Gastrocnemius medialis (tissue), 4 donors: ENCODE data around the gene CACNA1S. TPM values are rescaled to one million over a fixed set of nuclear protein-coding genes. Genes with fewer than 3 reads are reported as not detected.

Experiments used
- ATAC-seq, 2 donors: fragments of 150-250 bp; one replicate each; pipeline ENCODE4 v1.9.1; 2016
- DNase-seq, 2 donors: peaks; one replicate each; pipeline ENCODE4 v3.0.0-alpha.2; 2019
- H3K27ac ChIP-seq, 4 donors: fragments of 200-600 bp; sonication (generic); 1 replicate in 1 of 4; 2 replicates in 3 of 4; pipeline ENCODE4 v1.5.1; 2016 to 2018; ENCODE audit warnings: mild to moderate bottlenecking in 2 of 4, moderate library complexity in 1 of 4
- H3K27me3 ChIP-seq, 3 donors: fragments of 200-600 bp; sonication (generic) in 2 of 3; 1 replicate in 1 of 3; 2 replicates in 2 of 3; pipeline versions ENCODE4 v1.5.1 to v1.6.0; 2016 to 2019; ENCODE audit warnings: mild to moderate bottlenecking in 1 of 3, moderate library complexity in 1 of 3
- H3K36me3 ChIP-seq, 2 donors: fragments of 200-600 bp; sonication (generic) in 1 of 2; one replicate each; pipeline ENCODE4 v1.5.1; 2017 to 2018
- H3K4me1 ChIP-seq, 2 donors: fragments of 200-600 bp; sonication (generic) in 1 of 2; one replicate each; pipeline ENCODE4 v1.5.1; 2016 to 2017; ENCODE audit warnings: mild to moderate bottlenecking in 2 of 2
- H3K4me3 ChIP-seq, 4 donors: fragments of 200-600 bp; sonication (generic) in 3 of 4; 1 replicate in 1 of 4; 2 replicates in 3 of 4; pipeline ENCODE4 v1.5.1; 2016 to 2019; ENCODE audit warnings: mild to moderate bottlenecking in 2 of 4
- H3K9me3 ChIP-seq, 3 donors: fragments of 200-600 bp; sonication (generic) in 2 of 3; 1 replicate in 1 of 3; 2 replicates in 2 of 3; pipeline ENCODE4 v1.5.1; 2016 to 2019
- CTCF ChIP-seq, 5 experiments: fragments of 450-650 bp in 3 of 5; fragments of 200-600 bp in 2 of 5; sonication (generic) in 2 of 5; IDR thresholded peaks in 4 of 5; conservative IDR thresholded peaks in 1 of 5; 1 replicate in 4 of 5; 2 replicates in 1 of 5; pipeline ENCODE4 v1.5.1; 2016 to 2019; ENCODE audit warnings: antibody characterized with exemption in 5 of 5, mild to moderate bottlenecking in 3 of 5, moderate library complexity in 3 of 5
- POLR2A ChIP-seq, 2 donors: fragments of 450-650 bp; IDR thresholded peaks; one replicate each; pipeline ENCODE4 v1.6.1; 2017; ENCODE audit warnings: antibody characterized with exemption in 2 of 2, mild to moderate bottlenecking in 2 of 2, moderate library complexity in 2 of 2
- in situ Hi-C, 4 donors: fragments of 200-750 bp; cut with MboI; loops; one replicate each; pipeline versions ENCODE4 v1.15.0 to v1.8.0; 2017; ENCODE audit warnings: low sequenced_read_pairs in 4 of 4
- intact Hi-C: fragments of 100-400 bp; cut with DNase I; formaldehyde crosslinking; loops from one replicate; pipeline ENCODE4 v1.15.1; 2023; ENCODE audit warnings: low total_unique reads
- total RNA-seq, 4 donors: library from RNA; depleted of rRNA; stranded (reverse); fragments of >200 nt; gene quantifications; one replicate each; pipeline versions ENCODE4 v1.1.0 to v1.2.3, GENCODE V29; 2016

CACNA1S gene
- total RNA-seq, 4 donors from 2014 or later = 74.3 to 93.5 (median 81.2) TPM

- Histone ChIP-seq H3K4me3 (no peak overlapping the region), H3K9me3 (no peaks in the 10 kb centered on the region), H3K27me3 (no peaks in the 10 kb centered on the region), H3K27ac (peak overlapping the region; percentile 89 to 98 (median 96)), H3K4me1 (peaks cover 39 to 53% of the 10 kb centered on the region in 2 donors), H3K36me3 (no peaks in the 10 kb centered on the region)
- TF ChIP-seq CTCF (IDR thresholded peaks at IDR 0.05 in 4 of 5, conservative IDR thresholded peaks at IDR 0.05 in 1 of 5) (no peak), POLR2A (IDR thresholded peaks at IDR 0.05) (no peak)
- in situ Hi-C loops (no loop called here), intact Hi-C loops (no loop called here)
- DNase-seq = no peak
- peak in 1 of 2 donors; percentile 37 for ATAC-seq
Observed at GRCh38 chr1:201090541-201090940, 21.7 kb downstream of the CACNA1S start.

- no peaks in the 10 kb centered on the region for H3K27me3 ChIP-seq
- peak overlapping the region; percentile 89 to 98 (median 96) for H3K27ac ChIP-seq
- H3K4me1 ChIP-seq = peaks cover 30 to 44% of the 10 kb centered on the region in 2 donors
- H3K9me3 ChIP-seq = no peaks in the 10 kb centered on the region
- DNase-seq = no peak
- TF ChIP-seq CTCF (IDR thresholded peaks at IDR 0.05 in 4 of 5, conservative IDR thresholded peaks at IDR 0.05 in 1 of 5) = no peak
- TF ChIP-seq POLR2A (IDR thresholded peaks at IDR 0.05) = no peak
- ATAC-seq = peak in 1 of 2 donors; percentile 5
- intact Hi-C loops = loop anchor here (5.0 kb wide), 1 partner anchor 133 kb away; no protein-coding TSS in a partner anchor
- no peaks in the 10 kb centered on the region for H3K36me3 ChIP-seq
- in situ Hi-C loops = loop anchor here in 1 of 4 donors (5.0 kb wide), 1 partner anchor 33 kb away; no protein-coding TSS in a partner anchor
- no peak overlapping the region for H3K4me3 ChIP-seq
Observed at GRCh38 chr1:201089596-201089995, 22.6 kb downstream of the CACNA1S start.

- DNase-seq (no peak), ATAC-seq (no peak)
- TF ChIP-seq POLR2A (IDR thresholded peaks at IDR 0.05) (no peak), CTCF (IDR thresholded peaks at IDR 0.05 in 4 of 5, conservative IDR thresholded peaks at IDR 0.05 in 1 of 5) (peak in 1 of 5 experiments; percentile 30)
- in situ Hi-C loops (loop anchor here in 1 of 4 donors (5.0 kb wide), 1 partner anchor 33 kb away; no protein-coding TSS in a partner anchor), intact Hi-C loops (loop anchor here (5.0 kb wide), 1 partner anchor 133 kb away; no protein-coding TSS in a partner anchor)
- Histone ChIP-seq H3K27ac (peak overlapping the region; percentile 89 to 98 (median 96)), H3K4me3 (no peak overlapping the region), H3K4me1 (peaks cover 24 to 39% of the 10 kb centered on the region in 2 donors), H3K9me3 (no peaks in the 10 kb centered on the region), H3K27me3 (no peaks in the 10 kb centered on the region), H3K36me3 (no peaks in the 10 kb centered on the region)
Observed at GRCh38 chr1:201088901-201089525, 23.2 kb downstream of the CACNA1S start.

- H3K27ac ChIP-seq = peak overlapping the region; percentile 57 to 98 (median 96)
- H3K4me1 ChIP-seq = peaks cover 20 to 34% of the 10 kb centered on the region in 2 donors
- ATAC-seq (no peak), DNase-seq (no peak)
- H3K9me3 ChIP-seq = no peaks in the 10 kb centered on the region
- peaks cover 0 to 4% of the 10 kb centered on the region in 2 donors for H3K36me3 ChIP-seq
- no peaks in the 10 kb centered on the region for H3K27me3 ChIP-seq
- intact Hi-C loops = loop anchor here (5.0 kb wide), 1 partner anchor 134 kb away; no protein-coding TSS in a partner anchor
- H3K4me3 ChIP-seq = no peak overlapping the region
- in situ Hi-C loops = loop anchor here in 1 of 4 donors (5.0 kb wide), 1 partner anchor 34 kb away; no protein-coding TSS in a partner anchor
- TF ChIP-seq CTCF (IDR thresholded peaks at IDR 0.05 in 4 of 5, conservative IDR thresholded peaks at IDR 0.05 in 1 of 5) = no peak
- TF ChIP-seq POLR2A (IDR thresholded peaks at IDR 0.05) = no peak
Observed at GRCh38 chr1:201088395-201088794, 23.8 kb downstream of the CACNA1S start.
